ENCODE data around the gene TMPRSS11B. TPM values are rescaled to one million over a fixed set of nuclear protein-coding genes. Genes with fewer than 3 reads are reported as not detected.

TMPRSS11B gene
- total and polyA plus RNA-seq, 2 donors (not counting 1 experiment from before 2014, with no cell fraction given) = not detected

DNA sequence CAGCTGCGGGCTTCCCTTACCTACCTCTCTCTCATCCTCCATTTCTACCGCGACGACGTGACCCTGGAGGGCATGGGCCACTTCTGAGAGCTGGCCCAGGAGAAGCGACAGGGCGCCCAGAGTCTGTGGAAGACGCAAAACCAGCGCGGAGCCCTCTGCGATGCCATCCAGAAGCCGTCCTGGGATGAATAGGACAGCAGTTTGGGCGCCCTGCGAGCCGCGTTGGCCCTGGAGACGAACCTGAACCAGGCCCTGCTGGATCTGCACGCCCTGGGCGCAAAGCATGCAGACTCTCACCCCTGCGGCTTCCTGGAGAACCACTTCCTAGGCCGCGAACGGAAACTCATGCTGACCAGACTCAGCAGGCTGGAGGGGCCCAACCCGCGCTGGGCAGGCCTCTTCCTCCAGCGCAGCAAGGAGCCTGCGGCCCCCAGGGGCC is 63.1 kb downstream of the TMPRSS11B start:
- Histone ChIP-seq H3K27me3 (replicated peaks in 1 of 4; ENCODE audit: control extremely low read depth in 1 of 4, control insufficient read depth in 3 of 4, insufficient read depth in 4 of 4, low read length in 3 of 4) (no peaks in the 10 kb centered on the region), H3K9ac (ENCODE audit: low read length) (no peak overlapping the region), H3K4me3 (ENCODE audit: control extremely low read depth in 1 of 5, extremely low read depth in 1 of 5, insufficient read depth in 1 of 5, low read depth in 2 of 5, low read length in 4 of 5) (no peak overlapping the region), H3K27ac (ENCODE audit: low read length in 2 of 2) (no peak overlapping the region), H3K79me2 (ENCODE audit: control insufficient read depth, insufficient read depth, low read length) (no peaks in the 10 kb centered on the region), H3K9me3 (ENCODE audit: control extremely low read depth in 1 of 3, control insufficient read depth in 2 of 3, insufficient read depth in 1 of 3, low read length in 2 of 3) (no peaks in the 10 kb centered on the region), H2AFZ (ENCODE audit: insufficient read depth, low read depth, low read length, poor library complexity, severe bottlenecking) (no peak overlapping the region), H3K4me2 (replicated peaks; ENCODE audit: low read depth, low read length, poor library complexity, severe bottlenecking) (no peak overlapping the region), H3K4me1 (ENCODE audit: control insufficient read depth in 2 of 2, insufficient read depth in 2 of 2, low read length in 2 of 2) (no peaks in the 10 kb centered on the region), H4K20me1 (ENCODE audit: control insufficient read depth, insufficient read depth, low read length, poor library complexity, severe bottlenecking) (no peaks in the 10 kb centered on the region), H3K36me3 (replicated peaks in 1 of 2; ENCODE audit: control extremely low read depth in 1 of 2, control insufficient read depth in 1 of 2, extremely low read depth in 1 of 2, insufficient read depth in 2 of 2, low read length in 1 of 2) (no peaks in the 10 kb centered on the region)
- intact Hi-C loops (cut with micrococcal nuclease) = no loop called here
- H3K27me3 Mint-ChIP-seq = peaks cover 3% of the 10 kb centered on the region
- CTCF ChIA-PET = no interaction called here
- POLR2A ChIA-PET = no interaction called here
- ATAC-seq (ENCODE audit: low read depth) = no peak
- H3K9me3 Mint-ChIP-seq (ENCODE audit: insufficient read depth) = no peaks in the 10 kb centered on the region
- H3K27ac Mint-ChIP-seq = no peak overlapping the region
- DNase-seq = no peak
- 91% methylated on average over 27 of the region's 27 CpGs for WGBS (ENCODE audit: insufficient coverage)
- H3K4me1 Mint-ChIP-seq = no peaks in the 10 kb centered on the region
- H3K4me3 Mint-ChIP-seq = no peak overlapping the region
- TF ChIP-seq, protein P1, sequence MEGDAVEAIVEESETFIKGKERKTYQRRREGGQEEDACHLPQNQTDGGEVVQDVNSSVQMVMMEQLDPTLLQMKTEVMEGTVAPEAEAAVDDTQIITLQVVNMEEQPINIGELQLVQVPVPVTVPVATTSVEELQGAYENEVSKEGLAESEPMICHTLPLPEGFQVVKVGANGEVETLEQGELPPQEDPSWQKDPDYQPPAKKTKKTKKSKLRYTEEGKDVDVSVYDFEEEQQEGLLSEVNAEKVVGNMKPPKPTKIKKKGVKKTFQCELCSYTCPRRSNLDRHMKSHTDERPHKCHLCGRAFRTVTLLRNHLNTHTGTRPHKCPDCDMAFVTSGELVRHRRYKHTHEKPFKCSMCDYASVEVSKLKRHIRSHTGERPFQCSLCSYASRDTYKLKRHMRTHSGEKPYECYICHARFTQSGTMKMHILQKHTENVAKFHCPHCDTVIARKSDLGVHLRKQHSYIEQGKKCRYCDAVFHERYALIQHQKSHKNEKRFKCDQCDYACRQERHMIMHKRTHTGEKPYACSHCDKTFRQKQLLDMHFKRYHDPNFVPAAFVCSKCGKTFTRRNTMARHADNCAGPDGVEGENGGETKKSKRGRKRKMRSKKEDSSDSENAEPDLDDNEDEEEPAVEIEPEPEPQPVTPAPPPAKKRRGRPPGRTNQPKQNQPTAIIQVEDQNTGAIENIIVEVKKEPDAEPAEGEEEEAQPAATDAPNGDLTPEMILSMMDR (IDR thresholded peaks at IDR 0.05) = no peak
- TF ChIP-seq EZH2 (IDR thresholded peaks at IDR 0.05; ENCODE audit: borderline replicate concordance, insufficient read depth, low read depth, low read length, poor library complexity, severe bottlenecking) = no peak

DNA sequence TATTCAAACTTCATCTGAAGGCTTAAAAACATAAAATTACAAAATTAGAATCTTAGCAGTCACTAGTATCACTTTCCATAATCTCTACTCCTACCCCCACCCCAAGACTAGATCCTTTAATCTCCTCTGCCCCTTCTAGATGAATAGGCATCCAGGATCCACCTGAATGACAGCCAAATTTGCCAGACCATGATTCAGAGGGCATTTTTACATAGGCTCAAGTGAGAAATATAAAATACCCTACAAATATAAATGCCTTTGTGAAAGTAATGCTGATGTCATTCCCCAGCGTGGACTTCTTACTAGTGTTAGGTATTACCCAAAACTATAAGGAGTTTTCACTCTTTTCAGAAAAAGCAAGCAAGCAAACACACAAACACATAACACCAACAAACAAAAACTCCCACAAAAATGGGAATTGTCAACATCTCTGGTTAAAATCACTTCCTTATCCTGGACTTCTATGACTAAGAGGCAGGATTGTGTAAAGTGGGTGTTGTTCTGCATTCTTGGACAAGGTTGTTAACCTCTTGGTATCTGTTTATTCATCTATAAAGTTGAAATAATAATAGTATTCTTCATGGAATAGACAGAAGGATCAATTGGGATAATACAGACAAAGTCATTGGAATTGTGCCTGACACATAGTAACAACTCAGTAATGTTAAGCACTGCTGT is 64.5 kb downstream of the TMPRSS11B start:
- no peak overlapping the region for H3K4me2 ChIP-seq (replicated peaks; ENCODE audit: low read depth, low read length, poor library complexity, severe bottlenecking)
- TF ChIP-seq, protein P1 (IDR thresholded peaks at IDR 0.05) = no peak
- no peak for TF ChIP-seq EZH2 (IDR thresholded peaks at IDR 0.05; ENCODE audit: borderline replicate concordance, insufficient read depth, low read depth, low read length, poor library complexity, severe bottlenecking)
- H3K4me1 ChIP-seq (ENCODE audit: control insufficient read depth in 2 of 2, insufficient read depth in 2 of 2, low read length in 2 of 2) = no peaks in the 10 kb centered on the region
- intact Hi-C loops (cut with micrococcal nuclease) = no loop called here
- POLR2A ChIA-PET = no interaction called here
- no peaks in the 10 kb centered on the region for H4K20me1 ChIP-seq (ENCODE audit: control insufficient read depth, insufficient read depth, low read length, poor library complexity, severe bottlenecking)
- H3K27me3 ChIP-seq (replicated peaks in 1 of 4; ENCODE audit: control extremely low read depth in 1 of 4, control insufficient read depth in 3 of 4, insufficient read depth in 4 of 4, low read length in 3 of 4) = no peaks in the 10 kb centered on the region
- H3K9ac ChIP-seq (ENCODE audit: low read length) = no peak overlapping the region
- no peak overlapping the region for H3K27ac ChIP-seq (ENCODE audit: low read length in 2 of 2)
- ATAC-seq (ENCODE audit: low read depth) (no peak), DNase-seq (no peak)
- Mint-ChIP-seq H3K4me3 (no peak overlapping the region), H3K27ac (no peak overlapping the region), H3K27me3 (peaks cover 3% of the 10 kb centered on the region), H3K9me3 (ENCODE audit: insufficient read depth) (no peaks in the 10 kb centered on the region), H3K4me1 (no peaks in the 10 kb centered on the region)
- H3K4me3 ChIP-seq (ENCODE audit: control extremely low read depth in 1 of 5, extremely low read depth in 1 of 5, insufficient read depth in 1 of 5, low read depth in 2 of 5, low read length in 4 of 5) = no peak overlapping the region
- CTCF ChIA-PET = no interaction called here
- no CpG with 5 or more reads among the region's 1 CpG for WGBS (ENCODE audit: insufficient coverage)
- no peaks in the 10 kb centered on the region for H3K36me3 ChIP-seq (replicated peaks in 1 of 2; ENCODE audit: control extremely low read depth in 1 of 2, control insufficient read depth in 1 of 2, extremely low read depth in 1 of 2, insufficient read depth in 2 of 2, low read length in 1 of 2)
- H2AFZ ChIP-seq (ENCODE audit: insufficient read depth, low read depth, low read length, poor library complexity, severe bottlenecking) = no peak overlapping the region
- no peaks in the 10 kb centered on the region for H3K9me3 ChIP-seq (ENCODE audit: control extremely low read depth in 1 of 3, control insufficient read depth in 2 of 3, insufficient read depth in 1 of 3, low read length in 2 of 3)
- no peaks in the 10 kb centered on the region for H3K79me2 ChIP-seq (ENCODE audit: control insufficient read depth, insufficient read depth, low read length)
